Measurements from ENCODE around the gene KDM6B. TPM values are rescaled to one million over a fixed set of nuclear protein-coding genes. Genes with fewer than 3 reads are reported as not detected.

KDM6B gene
- total and polyA plus RNA-seq, 9 donors: 9.1 to 80.8 (median 53.5) TPM

DNA sequence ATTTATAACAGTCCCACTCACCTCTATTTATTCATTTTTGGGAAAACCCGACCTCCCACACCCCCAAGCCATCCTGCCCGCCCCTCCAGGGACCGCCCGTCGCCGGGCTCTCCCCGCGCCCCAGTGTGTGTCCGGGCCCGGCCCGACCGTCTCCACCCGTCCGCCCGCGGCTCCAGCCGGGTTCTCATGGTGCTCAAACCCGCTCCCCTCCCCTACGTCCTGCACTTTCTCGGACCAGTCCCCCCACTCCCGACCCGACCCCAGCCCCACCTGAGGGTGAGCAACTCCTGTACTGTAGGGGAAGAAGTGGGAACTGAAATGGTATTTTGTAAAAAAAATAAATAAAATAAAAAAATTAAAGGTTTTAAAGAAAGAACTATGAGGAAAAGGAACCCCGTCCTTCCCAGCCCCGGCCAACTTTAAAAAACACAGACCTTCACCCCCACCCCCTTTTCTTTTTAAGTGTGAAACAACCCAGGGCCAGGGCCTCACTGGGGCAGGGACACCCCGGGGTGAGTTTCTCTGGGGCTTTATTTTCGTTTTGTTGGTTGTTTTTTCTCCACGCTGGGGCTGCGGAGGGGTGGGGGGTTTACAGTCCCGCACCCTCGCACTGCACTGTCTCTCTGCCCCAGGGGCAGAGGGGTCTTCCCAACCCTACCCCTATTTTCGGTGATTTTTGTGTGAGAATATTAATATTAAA lies 20.2 kb downstream of the KDM6B start:
- Histone ChIP-seq H3K4me3 (no peak overlapping the region), H3K4me1 (ENCODE audit: insufficient read depth) (peaks cover 8% of the 10 kb centered on the region), H3K27ac (no peak overlapping the region), H3K9me3 (no peaks in the 10 kb centered on the region), H3K27me3 (no peaks in the 10 kb centered on the region), H3K36me3 (no peaks in the 10 kb centered on the region)
- WGBS, 3 donors: 75 to 80% (median 78%) methylated on average over 31 of the region's 31 CpGs
- intact Hi-C loops (cut with DNase I): loop anchor here in 2 of 4 donors (5.0 to 10.0 kb wide), 2 partner anchors 109 to 112 kb away; no protein-coding TSS in a partner anchor
- no peak for TF ChIP-seq POLR2A (IDR thresholded peaks at IDR 0.05)
- TF ChIP-seq EP300 (IDR thresholded peaks at IDR 0.05): no peak
- TF ChIP-seq, protein P1, sequence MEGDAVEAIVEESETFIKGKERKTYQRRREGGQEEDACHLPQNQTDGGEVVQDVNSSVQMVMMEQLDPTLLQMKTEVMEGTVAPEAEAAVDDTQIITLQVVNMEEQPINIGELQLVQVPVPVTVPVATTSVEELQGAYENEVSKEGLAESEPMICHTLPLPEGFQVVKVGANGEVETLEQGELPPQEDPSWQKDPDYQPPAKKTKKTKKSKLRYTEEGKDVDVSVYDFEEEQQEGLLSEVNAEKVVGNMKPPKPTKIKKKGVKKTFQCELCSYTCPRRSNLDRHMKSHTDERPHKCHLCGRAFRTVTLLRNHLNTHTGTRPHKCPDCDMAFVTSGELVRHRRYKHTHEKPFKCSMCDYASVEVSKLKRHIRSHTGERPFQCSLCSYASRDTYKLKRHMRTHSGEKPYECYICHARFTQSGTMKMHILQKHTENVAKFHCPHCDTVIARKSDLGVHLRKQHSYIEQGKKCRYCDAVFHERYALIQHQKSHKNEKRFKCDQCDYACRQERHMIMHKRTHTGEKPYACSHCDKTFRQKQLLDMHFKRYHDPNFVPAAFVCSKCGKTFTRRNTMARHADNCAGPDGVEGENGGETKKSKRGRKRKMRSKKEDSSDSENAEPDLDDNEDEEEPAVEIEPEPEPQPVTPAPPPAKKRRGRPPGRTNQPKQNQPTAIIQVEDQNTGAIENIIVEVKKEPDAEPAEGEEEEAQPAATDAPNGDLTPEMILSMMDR (IDR thresholded peaks at IDR 0.05): no peak
- DNase-seq: peak in 4 of 5 donors; percentile 37 to 54 (median 52)

DNA sequence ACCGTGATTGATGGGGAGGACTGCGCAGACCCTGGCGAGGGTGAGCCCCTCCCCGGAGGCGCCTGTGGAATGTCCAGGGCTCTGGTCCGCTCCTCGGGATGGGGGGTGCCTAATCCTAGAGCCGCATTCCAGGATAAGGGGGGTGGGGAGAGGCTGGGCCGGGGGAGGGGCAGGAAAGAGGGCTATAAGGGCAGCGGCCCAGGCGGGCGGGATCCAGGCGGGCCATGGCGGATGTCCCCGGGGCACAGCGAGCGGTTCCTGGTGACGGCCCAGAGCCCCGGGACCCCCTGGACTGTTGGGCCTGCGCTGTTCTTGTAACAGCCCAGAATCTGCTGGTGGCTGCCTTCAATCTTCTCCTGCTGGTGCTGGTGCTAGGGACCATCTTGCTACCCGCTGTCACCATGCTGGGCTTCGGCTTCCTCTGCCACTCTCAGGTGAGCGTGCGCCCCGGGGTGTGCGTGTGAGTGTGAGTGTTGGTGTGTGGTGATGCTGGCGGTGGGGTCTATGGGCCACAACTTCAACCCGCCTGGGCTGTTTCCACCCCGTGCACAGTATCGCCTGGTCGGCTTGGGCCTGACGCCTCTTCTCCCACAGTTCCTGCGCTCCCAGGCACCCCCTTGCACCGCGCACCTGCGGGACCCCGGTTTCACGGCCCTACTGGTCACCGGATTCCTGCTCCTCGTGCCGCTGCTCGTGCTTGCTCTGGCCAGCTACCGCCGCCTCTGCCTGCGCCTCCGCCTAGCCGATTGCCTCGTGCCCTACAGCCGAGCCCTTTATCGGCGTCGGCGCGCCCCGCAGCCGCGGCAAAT lies 21.0 kb downstream of the KDM6B start, which contains the start of gene TMEM88:
TSS of gene TMEM88 (plus strand) at position 216 of the 809 bp plus-strand sequence. CDS start at position 225, 9 bp downstream.
- Histone ChIP-seq H3K4me1 (ENCODE audit: insufficient read depth) (peaks cover 8% of the 10 kb centered on the region), H3K27me3 (no peaks in the 10 kb centered on the region), H3K36me3 (no peaks in the 10 kb centered on the region), H3K9me3 (no peaks in the 10 kb centered on the region), H3K4me3 (peak within 1 kb of the TSS; percentile 15), H3K27ac (peak within 1 kb of the TSS in 1 of 2 donors; percentile 85)
- intact Hi-C loops (cut with DNase I): loop anchor here (5.0 to 10.0 kb wide), 3 partner anchors 33 to 113 kb away; no protein-coding TSS in a partner anchor
- peak; percentile 35 to 74 (median 47) for DNase-seq
- WGBS, 3 donors: 59 to 68% (median 65%) methylated on average over 48 to 57 of the region's 57 CpGs
- TF ChIP-seq EP300 (IDR thresholded peaks at IDR 0.05) (no peak), POLR2A (IDR thresholded peaks at IDR 0.05) (no peak)
- TF ChIP-seq, protein P1 (IDR thresholded peaks at IDR 0.05): no peak

DNA sequence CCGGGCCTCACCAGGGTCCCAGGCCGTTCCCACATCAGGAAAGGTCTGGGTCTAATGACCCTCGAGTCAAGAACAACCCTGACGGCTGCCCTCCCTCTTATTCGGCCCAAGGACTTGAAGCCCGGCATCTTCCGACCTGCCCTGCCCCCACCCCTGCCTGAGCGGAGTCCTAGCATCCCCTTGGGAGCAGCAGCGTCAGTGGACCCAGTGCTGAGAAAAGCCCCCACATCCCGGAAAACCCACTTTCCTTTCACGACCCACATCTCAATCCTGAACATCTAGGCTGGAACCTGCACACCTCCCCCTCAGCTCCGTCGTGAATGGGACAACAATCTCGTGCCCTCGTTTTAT lies 21.6 kb downstream of the KDM6B start:
- peak in 3 of 5 donors; percentile 48 to 65 (median 53) for DNase-seq
- Histone ChIP-seq H3K27ac (peak overlapping the region in 1 of 2 donors; percentile 85), H3K4me1 (ENCODE audit: insufficient read depth) (peaks cover 8% of the 10 kb centered on the region), H3K4me3 (peak overlapping the region; percentile 15), H3K27me3 (no peaks in the 10 kb centered on the region), H3K36me3 (no peaks in the 10 kb centered on the region), H3K9me3 (no peaks in the 10 kb centered on the region)
- intact Hi-C loops (cut with DNase I): loop anchor here (5.0 to 10.0 kb wide), 2 partner anchors 33 to 111 kb away; no protein-coding TSS in a partner anchor
- WGBS, 3 donors: 14 to 18% (median 17%) methylated on average over 14 to 15 of the region's 15 CpGs
- TF ChIP-seq POLR2A (IDR thresholded peaks at IDR 0.05): no peak
- TF ChIP-seq, protein P1 (IDR thresholded peaks at IDR 0.05): no peak
- no peak for TF ChIP-seq EP300 (IDR thresholded peaks at IDR 0.05)

DNA sequence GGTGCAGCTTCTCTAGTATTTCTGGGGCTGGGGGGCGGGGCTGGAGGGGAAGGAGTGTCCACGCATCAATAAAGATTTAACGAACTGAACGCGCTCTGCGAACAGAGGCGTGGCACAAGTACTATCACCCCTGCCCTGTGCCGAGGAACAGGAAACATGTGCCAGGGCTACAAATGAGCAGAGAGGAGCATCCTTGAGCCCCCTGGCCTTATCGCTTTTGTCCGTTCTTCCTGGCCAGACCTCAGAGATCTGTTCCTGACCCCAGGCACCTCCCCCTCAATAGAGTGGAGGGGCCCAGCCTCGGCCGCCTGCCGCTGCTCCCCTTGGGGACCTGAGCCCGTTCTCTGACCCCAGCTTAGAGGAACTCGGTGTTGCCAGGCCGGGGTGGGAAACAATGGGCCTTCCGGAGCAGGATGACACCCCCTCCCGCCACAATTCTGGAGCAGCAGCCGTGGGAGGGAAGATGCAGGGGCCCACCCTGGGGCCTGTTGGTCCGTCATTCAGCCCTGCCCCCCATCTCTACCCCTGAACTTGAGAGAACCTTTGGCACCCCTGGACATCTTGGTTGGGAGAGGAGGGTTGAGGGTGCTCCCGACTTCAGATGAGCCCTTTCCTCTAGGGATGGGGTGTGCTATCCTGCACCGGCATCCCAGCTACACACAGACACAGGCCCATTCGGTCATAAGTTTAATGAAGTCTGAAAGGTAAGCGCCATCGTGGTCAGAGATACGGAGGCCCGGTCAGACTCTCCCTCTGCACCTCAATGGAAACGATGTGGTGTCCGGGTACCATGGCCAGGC lies 22.2 kb downstream of the KDM6B start:
- H3K4me1 ChIP-seq (ENCODE audit: insufficient read depth): peaks cover 8% of the 10 kb centered on the region
- H3K4me3 ChIP-seq: peak overlapping the region; percentile 71
- no peaks in the 10 kb centered on the region for H3K27me3 ChIP-seq
- WGBS, 3 donors: 2 to 5% (median 4%) methylated on average over 29 of the region's 29 CpGs
- intact Hi-C loops (cut with DNase I): loop anchor here (5.0 to 10.0 kb wide), 2 partner anchors 34 to 111 kb away; no protein-coding TSS in a partner anchor
- no peaks in the 10 kb centered on the region for H3K36me3 ChIP-seq
- peak overlapping the region; percentile 55 to 85 for H3K27ac ChIP-seq
- TF ChIP-seq POLR2A (IDR thresholded peaks at IDR 0.05): no peak
- TF ChIP-seq EP300 (IDR thresholded peaks at IDR 0.05): no peak
- TF ChIP-seq, protein P1 (IDR thresholded peaks at IDR 0.05): no peak
- DNase-seq: peak; percentile 61 to 83 (median 69)
- H3K9me3 ChIP-seq: no peaks in the 10 kb centered on the region
